Activated T-helper 1 cell treated with anti-CD3 and anti-CD28 coated beads, Interleukin-2, amount 50 U/mL, for 16 hours (primary cell): Measurements from ENCODE around the gene LRRC37A.
"Not testable (repeated sequence)": the region's sequence is repeated elsewhere in the genome, so short reads cannot be mapped to it uniquely, and the experiment has no call there.

ENCODE experiments used
- DNase-seq, 2 donors: peaks; one replicate each; pipeline ENCODE4 v3.0.0-alpha.2; 2020; ENCODE audit warnings: low read depth in 1 of 2, low spot score in 1 of 2

Gene LRRC37A

DNA sequence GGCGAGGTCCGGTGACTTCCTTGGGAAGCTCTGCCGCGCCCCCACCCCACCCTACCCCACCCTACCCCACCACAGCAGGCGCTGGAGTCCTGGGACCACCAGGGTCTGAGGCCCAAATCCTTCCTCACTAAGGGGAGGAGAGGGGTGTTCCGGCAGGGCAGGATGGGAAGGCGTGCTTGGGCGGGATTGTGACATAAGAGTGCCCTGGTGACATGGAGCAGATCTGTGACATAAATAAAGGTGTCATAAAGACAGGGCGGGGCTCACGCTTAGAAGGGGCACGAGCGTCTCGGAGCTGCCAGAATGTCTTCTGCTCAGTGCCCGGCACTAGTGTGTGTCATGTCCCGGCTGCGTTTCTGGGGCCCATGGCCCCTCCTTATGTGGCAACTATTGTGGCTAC, at the start of gene LRRC37A:
TSS of gene LRRC37A (plus strand) at position 301 of the 400 bp plus-strand sequence. CDS start at position 304, 3 bp downstream.
- not testable (repeated sequence) for DNase-seq

DNA sequence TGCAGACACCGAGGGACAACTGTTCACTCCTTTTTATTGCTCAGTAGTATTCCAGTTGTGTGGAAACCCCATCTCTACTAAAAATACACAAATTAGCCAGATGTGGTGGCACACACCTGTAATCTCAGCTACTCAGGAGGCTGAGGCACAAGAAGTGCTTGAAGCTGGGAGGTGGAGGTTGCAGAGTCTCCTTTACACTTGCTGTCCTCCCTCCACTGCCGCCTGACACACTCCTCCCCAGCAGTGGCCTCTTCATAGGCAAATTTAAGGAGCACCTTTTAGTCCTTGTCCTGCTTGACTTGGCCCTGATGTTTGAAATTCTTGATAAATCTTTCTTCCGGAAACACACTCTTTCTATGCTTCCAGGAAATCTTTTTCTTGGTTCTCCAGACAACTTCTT, 45.8 kb upstream of the LRRC37A start:
- not testable (repeated sequence) for DNase-seq

DNA sequence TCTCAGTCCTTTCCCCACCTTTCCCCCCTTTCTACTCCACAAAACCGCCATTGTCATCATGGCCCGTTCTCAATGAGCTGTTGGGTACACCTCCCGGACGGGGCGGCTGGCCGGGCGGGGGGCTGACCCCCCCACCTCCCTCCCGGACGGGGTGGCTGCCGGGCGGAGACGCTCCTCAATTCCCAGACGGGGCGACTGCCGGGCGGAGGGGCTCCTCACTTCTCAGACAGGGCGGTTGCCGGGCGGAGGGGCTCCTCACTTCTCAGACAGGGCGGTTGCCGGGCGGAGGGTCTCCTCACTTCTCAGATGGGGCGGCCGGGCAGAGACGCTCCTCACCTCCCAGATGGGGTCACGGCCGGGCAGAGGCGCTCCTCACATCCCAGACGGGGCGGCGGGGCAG, 42.1 kb upstream of the LRRC37A start:
- DNase-seq: not testable (repeated sequence)

DNA sequence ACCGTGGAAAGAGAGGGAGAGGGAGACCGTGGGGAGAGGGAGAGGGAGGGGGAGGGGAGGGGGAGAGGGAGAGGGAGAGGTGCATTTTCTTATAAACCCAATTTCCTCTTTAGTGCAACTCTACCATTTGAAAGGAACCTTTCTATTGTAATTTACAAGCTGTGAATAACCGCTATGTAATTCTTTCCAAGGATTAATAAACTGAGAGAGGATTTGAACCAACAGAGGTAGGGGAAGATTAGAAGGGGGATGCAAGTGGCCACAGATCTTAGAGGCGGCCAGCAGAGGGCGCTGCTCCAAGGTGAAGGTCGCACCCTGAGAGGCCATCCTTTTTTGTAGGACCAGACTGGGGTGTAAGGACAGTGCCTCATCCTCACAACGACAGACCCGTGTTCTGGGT, 41.2 kb upstream of the LRRC37A start:
- DNase-seq: peak; percentile 61 to 76

DNA sequence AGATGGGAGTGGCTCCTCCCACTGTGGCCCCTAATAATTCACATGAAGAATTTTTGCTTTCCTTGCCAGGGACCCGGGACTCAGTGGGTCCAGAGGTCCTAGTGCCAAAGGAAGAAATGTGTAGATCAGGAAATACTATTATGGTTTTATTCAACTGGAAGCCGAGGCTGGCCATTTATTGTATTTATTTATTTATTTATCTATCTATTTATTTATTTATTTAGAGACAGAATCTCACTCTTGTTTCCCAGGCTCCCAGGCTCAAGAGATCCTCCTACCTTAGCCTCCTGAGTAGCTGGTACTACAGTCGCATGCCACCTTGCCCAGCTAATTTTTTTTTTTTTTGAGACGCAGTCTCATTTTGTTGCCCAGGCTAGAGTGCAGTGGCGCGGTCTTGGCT, 40.7 kb upstream of the LRRC37A start:
- not testable (repeated sequence) for DNase-seq

DNA sequence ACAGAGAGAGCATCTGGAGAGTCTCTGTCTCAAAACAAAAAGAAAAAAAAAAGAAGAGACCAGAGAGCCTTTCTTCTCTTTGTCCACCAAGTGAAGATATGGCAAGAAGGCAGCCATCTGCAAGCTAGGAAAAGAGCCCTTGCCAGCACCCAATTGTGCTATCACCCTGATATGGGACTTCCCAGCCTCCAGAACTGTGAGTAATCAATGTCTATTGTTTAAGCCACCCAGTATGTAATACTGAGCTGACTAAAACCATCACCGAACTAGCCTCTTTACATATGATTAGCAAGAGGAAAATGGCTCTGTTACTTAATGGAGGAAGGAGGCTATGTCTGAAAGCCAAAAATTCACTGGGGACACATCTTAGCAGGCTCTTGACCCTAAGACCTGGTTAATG, 38.6 kb upstream of the LRRC37A start:
- not testable (repeated sequence) for DNase-seq

DNA sequence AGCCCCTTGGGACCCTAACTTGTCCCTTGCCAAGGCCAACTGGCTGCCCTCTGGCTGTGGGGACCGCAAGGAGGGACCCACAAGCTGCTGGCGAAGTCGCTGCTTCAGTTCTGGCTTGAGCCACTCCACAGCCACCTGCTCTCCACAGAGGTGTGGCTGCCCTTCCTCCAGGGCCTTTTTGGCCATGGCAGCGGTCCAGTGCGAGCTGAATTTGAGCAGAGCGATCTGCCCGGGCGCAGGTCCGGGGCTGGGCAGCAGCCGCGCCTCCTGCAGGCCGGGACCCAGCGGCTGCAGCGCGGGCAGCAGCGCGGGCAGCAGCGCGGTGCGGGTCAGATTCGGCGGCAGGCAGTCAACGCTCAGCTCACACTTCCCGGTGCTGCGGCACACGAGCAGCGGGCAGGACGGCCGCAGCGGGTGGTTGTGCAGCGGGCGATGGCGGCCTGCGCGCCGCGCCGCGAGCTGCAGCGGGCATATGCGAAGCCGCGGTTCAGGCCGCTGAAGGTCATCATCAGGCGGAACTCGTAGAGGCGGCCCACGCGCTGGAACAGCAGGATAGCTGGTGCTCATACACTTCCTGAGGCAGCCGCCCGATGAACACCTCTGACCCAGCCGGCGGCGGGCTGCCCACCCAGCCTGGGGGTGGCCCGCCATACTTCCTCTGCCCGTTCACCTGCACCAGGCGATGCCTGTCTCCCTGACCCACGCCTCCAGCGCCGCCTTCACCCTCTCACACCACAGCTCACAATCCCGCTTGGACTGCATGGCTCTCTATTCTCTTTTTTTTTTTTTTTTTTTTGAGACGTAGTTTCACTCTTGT, 34.9 kb upstream of the LRRC37A start:
- DNase-seq: not testable (repeated sequence)

DNA sequence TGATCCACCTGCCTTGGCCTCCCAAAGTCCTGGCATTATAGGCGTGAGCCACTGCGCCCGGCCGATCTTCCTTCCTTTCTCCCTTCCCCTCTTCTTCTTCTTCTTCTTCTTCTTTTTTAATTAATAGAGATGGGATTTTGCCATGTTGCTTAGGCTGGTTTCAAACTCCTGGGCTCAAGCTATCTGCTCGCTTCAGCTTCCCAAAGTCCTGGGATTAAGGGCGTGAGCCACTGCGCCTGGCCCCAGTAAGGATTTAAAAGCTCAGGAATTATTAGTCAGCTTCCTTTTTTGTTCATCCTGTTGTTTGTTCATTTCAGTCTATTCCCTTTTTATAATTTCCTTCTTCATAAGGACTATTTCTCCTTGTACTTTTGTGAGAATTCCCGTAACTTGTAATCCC, 32.7 kb upstream of the LRRC37A start:
- no peak for DNase-seq

DNA sequence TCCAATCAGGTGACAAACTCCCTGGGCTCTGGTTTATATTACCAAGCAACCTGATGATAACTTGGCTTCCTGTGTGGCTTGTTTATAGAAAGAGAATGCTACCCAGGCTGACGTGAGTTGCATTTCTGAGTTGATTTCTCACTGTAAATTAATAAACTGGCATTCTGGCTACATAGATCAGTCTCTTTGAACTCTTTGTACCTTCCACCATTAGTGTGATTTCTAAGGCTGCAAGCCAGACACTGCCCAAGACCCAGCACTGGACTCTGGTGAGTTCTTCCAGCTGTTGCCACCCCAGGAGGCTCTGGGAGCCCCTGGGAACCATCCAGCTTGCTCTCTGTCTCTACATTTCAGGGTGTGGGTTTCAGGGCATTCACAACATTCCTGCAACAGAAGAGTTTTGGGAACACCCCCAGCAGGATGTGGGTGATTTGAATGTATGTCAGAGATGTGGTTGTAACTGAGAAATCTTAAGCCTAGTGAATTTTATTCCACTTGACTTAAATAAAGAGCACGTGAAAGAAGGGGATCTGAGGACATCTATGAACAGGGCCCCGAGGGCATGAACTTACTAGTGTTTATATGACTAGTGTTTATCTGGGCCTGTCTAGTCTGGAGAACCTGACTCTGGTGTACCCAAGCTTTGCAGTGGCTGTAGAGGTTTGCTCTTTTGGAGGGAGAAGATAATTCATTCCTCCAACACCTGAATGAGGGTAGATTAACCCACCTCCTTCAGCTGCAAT, 30.3 kb upstream of the LRRC37A start:
- DNase-seq: no peak

DNA sequence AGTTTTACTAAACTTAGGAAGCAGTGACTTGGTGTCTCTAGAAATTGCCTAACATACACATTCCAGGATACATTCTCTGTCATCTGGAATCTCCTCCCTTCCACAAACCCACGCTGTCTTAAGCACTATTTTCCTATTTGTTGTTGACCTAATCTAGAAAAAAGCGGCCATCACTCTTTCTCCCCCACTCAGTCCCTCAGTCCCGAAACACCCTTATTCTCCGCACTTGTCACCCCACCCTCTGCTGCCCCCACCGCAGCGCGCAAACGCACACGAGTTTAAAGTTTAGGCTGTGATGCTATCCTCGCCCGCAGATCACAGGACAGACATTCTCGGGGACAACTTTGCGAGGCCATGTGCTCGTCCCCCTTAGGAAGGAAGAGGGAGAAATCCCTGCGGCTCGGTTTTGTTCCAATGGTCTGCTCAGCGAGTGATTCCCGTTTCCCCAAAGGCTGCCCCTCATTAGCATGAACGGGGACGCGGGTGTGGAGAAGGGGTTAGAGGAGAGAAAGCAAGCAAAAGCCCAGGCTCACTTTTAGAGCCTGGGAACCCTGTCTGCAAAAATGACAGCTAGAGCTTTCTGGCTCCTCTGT, 28.8 kb upstream of the LRRC37A start:
- DNase-seq: not testable (repeated sequence)

DNA sequence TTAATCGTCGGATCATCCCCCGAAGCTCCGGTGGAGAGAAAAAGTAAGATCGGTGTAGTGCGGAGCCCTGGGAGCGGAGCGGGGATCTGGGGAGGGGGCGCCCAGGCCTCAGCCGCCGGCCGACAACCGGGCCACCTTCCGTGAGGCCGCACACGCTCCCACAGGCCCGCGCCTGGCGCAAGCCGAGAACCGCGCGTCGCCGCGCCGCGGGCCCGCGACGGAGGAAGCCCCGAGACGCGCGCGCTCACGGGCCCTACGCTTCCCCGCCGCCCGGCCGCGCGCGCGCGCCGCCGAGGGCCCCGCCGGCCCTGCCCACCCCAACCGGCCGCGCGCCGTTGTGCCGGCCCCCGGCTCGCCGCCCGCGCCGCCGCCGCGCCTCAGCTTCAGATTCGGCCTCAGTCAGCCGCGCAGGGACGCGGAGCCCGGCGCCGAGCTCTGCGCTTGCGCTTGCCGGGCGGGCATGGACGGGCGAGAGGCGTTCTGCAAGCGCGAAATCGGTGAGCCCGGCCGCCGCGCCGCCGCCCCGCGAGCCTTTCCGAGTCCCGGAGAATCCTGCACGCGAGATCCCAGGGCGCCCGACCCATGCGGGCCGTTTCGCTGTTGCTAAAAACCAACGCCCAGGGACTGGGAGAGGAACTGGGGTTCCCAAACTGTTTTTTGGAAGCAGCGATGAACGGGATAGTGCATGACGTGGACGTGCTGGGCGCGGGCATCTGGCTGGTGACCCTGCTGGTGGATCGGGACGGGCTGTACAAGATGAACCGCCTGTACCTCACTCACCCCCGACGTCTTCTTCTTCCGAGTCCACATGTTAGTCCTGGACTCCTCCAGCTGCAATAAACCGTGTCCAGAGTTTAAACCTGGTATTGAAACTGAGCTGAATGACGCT, 28.0 kb upstream of the LRRC37A start:
- DNase-seq: peak; percentile 64 to 77

DNA sequence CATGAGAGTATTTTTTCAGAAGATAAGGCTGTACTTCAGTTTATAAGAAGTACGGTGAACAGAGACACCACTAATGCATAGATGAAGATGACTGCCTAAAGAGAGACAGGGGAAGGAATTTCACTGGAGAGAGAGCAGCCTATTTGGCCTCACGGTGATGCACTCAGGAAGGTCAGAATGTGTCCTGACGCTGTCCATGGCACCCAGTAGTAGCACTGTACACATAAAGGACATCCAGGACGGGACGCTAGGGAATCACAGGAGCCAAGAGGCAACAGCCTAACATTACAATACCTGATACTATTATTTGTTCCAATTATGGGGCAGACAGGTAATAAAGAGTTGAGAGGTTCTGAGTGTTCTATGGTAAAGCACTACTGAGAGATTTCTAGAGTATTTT, 24.9 kb upstream of the LRRC37A start:
- no peak for DNase-seq

DNA sequence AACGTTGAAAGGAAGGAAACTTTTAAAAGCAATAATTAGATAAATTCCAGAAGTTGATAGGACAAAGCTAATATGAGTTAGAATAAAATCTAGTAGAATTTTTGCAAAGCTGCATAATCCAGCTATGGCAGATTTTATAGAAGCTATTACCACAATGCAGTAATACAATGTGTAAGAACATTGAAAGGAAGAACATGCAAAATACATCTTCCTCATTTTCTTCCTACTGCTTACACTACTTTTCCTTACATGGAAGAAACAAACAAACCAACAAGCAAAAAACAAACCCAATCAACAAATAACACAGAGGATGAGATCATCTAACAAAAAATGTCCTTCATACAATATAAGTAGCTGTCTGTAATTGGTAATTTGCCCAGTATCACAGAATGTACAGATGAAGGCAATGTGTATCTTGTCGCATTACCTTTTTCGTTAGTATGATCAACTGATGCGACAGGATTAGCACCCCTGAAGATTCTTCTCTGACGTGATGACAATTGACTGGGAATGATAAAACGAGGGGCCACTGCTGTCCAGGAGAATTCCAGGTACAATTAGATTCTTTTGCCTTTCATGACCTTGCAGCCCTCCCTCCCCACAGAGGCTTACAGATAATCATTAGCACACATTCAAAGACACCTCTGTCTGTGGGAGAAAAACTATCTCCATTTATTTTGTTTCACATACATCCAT, 21.2 kb upstream of the LRRC37A start:
- no peak for DNase-seq

DNA sequence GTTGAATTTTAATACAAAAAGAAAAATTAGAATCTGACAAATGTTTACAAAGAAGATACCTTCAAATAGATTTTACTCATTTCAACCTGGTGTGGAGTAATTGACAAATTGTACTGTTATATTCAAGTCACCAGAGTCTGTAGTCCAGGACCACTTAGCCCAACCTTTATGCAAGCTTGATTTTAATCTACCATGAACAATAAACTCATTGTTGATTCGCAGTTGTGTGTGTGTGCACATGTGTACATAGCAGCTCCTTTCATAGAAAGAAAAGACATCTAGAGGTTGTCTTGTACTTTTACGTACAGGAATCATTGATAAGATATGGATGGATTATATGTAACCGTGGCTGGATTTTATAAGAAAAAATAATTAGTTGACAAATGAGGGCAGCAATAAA, 20.7 kb upstream of the LRRC37A start:
- DNase-seq: no peak

DNA sequence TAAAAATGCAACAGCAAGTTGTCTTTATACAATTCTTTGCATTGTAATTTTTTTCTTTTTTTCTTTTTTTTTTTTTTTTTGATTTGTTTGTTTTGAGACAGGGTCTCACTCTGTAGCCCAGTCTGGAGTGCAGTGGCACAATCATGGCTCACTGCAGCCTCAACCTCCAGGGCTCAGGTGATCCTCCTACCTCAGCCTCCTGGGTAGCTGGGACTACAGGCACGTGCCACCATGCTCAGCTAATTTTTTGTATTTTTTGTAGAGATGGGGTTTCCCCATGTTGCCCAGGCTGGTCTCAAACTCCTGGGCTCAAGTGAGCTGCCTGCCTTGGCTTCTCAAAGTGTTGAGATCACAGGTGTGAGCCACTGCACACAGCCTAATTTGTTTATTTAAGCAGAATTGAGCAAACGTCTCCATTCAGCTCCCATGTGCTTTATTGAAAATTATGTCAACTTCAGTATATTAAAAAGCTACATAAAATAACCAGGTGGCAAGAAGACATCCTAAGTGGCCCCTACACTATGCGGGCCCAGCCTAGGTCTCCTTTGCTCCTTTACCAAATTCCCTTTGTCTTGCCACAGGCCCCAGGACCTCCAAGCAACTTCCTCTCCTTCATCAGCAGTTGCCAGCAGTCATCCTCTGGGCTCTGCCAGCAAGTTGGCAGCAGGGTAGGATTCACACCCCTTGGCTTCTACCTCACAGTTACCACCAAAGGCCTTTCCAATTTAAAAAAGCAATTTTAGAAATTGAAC, 18.0 kb upstream of the LRRC37A start:
- not testable (repeated sequence) for DNase-seq

DNA sequence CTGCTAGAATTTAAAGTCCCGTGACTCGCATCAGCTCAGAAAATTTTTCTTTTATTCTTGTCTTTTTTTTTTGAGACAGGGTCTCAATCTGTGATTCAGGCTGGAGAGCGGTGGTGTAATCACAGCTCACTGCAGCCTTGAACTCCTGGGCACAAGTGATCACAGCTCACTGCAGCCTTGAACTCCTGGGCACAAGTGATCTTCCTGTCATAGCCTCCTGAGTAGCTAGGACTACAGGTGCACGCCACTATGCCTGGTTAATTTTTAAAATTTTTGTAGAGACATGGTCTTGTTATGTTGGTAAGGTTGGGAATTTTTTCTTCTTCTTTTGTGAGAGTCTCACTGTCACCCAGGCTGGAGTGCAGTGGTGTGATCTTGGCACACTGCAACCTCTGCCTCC, 13.6 kb upstream of the LRRC37A start:
- not testable (repeated sequence) for DNase-seq

DNA sequence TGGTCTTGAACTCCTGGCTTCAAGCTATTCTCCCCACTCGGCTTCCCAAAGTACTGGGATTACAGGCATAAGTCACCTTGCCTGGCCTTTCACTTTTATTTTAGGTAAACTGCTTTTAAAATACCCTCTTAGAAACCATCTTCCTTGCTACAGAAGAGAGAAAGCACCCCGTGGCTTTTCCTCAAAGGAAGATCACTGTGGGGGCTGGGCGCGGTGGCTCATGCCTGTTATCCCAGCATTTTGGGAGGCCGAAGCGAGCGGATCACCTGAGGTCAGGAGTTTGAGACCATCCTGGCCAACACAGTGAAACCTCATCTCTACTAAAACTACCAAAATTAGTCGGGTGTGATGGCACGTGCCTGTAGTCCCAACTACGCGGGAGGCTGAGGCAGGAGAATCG, 12.3 kb upstream of the LRRC37A start:
- not testable (repeated sequence) for DNase-seq

DNA sequence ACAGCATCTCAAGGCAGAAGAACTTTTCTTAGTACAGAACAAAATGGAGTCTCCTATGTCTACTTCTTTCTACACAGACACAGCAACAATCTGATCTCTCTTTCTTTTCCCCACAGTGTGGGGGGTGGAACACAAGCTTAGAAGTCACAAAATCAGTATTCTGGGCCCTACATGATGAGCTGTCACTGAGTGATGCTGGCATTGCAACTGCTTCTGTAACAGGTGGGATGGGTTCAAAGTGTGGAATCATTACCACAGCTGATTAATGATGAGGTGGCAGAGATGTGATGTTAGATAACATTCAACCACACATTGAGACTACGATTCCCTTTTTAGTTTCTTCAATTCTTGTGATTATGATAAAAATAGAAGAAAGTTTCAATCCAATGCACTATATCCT, 10.5 kb upstream of the LRRC37A start:
- DNase-seq: not testable (repeated sequence)

DNA sequence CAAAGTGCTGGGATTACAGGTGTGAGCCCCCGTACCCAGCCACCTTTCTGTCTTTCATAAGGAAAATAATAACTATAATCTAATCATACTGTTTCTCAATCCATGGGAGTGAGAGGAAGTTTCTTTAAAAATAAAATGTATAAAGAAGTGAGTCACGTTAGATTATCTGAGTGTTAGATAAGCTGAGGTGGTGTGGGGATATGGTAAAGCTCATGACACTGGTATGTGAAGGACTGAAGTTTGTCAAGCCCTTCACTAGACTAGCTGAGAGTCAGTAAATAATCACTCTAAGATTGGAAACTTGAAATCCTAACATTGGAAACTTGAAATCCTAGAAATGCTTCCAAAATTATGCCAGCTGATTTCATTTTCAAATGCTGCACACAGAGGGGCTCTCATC, 9.4 kb upstream of the LRRC37A start:
- not testable (repeated sequence) for DNase-seq
